ENCODE results near the gene UGCG. TPM values are rescaled to one million over a fixed set of nuclear protein-coding genes. Genes with fewer than 3 reads are reported as not detected.

UGCG gene
- total and polyA plus RNA-seq, 2 of the 4 experiments (the other 2 are of a cell fraction) = 84.2 to 104 TPM

GRCh38 chr9:111984086-111984802 lies 87.6 kb downstream of the UGCG start:
- peaks cover 4% of the 10 kb centered on the region; the same call in 1 of the 2 replicates for H3K4me1 ChIP-seq (ENCODE audit: control insufficient read depth, insufficient read depth, low read length)
- in situ Hi-C loops (cut with MboI; ENCODE audit: low sequenced_read_pairs) (no loop called here), intact Hi-C loops (cut with micrococcal nuclease) (no loop called here), dilution Hi-C loops (cut with HindIII; ENCODE audit: low sequenced_read_pairs, unreplicated experiment) (no loop called here)
- 0 out of 2 replicates have a peak, but pooled peaks cover 1% of the 10 kb centered on the region for H3K27me3 ChIP-seq (ENCODE audit: control insufficient read depth, insufficient read depth, low read length)
- H2AK5ac ChIP-seq (ENCODE audit: low read depth, low read length) = peak overlapping the region; percentile 33; the same call in 1 of the 2 replicates
- POLR2A ChIA-PET (ENCODE audit: unreplicated experiment) = no interaction called here
- no peak for TF ChIP-seq BHLHE40 (IDR thresholded peaks at IDR 0.05; ENCODE audit: low read depth, low read length)
- no peak for TF ChIP-seq CEBPB (IDR thresholded peaks at IDR 0.05; ENCODE audit: low read depth, low read length)
- TF ChIP-seq POLR2A (IDR thresholded peaks at IDR 0.05; ENCODE audit: low read depth, low read length) = no peak
- TF ChIP-seq RCOR1 (IDR thresholded peaks at IDR 0.05; ENCODE audit: insufficient replicate concordance, low read length) = no peak
- TF ChIP-seq NFE2L2 (IDR thresholded peaks at IDR 0.05; ENCODE audit: low read depth, low read length) = no peak
- TF ChIP-seq, protein P1, sequence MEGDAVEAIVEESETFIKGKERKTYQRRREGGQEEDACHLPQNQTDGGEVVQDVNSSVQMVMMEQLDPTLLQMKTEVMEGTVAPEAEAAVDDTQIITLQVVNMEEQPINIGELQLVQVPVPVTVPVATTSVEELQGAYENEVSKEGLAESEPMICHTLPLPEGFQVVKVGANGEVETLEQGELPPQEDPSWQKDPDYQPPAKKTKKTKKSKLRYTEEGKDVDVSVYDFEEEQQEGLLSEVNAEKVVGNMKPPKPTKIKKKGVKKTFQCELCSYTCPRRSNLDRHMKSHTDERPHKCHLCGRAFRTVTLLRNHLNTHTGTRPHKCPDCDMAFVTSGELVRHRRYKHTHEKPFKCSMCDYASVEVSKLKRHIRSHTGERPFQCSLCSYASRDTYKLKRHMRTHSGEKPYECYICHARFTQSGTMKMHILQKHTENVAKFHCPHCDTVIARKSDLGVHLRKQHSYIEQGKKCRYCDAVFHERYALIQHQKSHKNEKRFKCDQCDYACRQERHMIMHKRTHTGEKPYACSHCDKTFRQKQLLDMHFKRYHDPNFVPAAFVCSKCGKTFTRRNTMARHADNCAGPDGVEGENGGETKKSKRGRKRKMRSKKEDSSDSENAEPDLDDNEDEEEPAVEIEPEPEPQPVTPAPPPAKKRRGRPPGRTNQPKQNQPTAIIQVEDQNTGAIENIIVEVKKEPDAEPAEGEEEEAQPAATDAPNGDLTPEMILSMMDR (conservative IDR thresholded peaks at IDR 0.05; ENCODE audit: low read depth, low read length) = no peak
- no CpG with 5 or more reads among the region's 5 CpGs for WGBS, 2 experiments (ENCODE audit: extremely low coverage in 2 of 2, insufficient read length in 1 of 2)
- H2BK120ac ChIP-seq (ENCODE audit: low read depth, low read length) = no peak overlapping the region
- H2BK15ac ChIP-seq (ENCODE audit: low read depth, low read length) = peak overlapping the region; percentile 75; the same call in 1 of the 3 replicates
- CTCF ChIA-PET = no interaction called here
- H3K4me3 ChIP-seq (ENCODE audit: insufficient read depth, low read depth, low read length) = no peak overlapping the region
- H3K9me1 ChIP-seq (ENCODE audit: insufficient read depth, low read length) = peaks cover 4% of the 10 kb centered on the region; the same call in 1 of the 2 replicates
- BruUV-seq (replicated peaks) = no TSS peak
- no peak overlapping the region for H3K27ac ChIP-seq (ENCODE audit: insufficient read depth, low read length)
- DNase-seq (no peak), ATAC-seq (ENCODE audit: low read depth) (no peak)
- peak overlapping the region; percentile 27 for H2BK20ac ChIP-seq (ENCODE audit: low read depth, low read length)
- H3K14ac ChIP-seq (replicated peaks; ENCODE audit: low read depth, low read length) = 0 out of 2 replicates have a peak overlapping the region, but pooled peaks have one; percentile 39
- H3K36me3 ChIP-seq (ENCODE audit: control insufficient read depth, insufficient read depth, low read length) = no peaks in the 10 kb centered on the region
- no peak overlapping the region for H3K18ac ChIP-seq (ENCODE audit: low read depth, low read length)
- H2AFZ ChIP-seq (replicated peaks; ENCODE audit: low read length, poor library complexity) = no peak overlapping the region
- H2AK9ac ChIP-seq (replicated peaks; ENCODE audit: low read depth, low read length, poor library complexity) = no peak overlapping the region
- H2BK5ac ChIP-seq (ENCODE audit: low read depth, low read length, poor library complexity, severe bottlenecking) = no peak overlapping the region
- no peak overlapping the region for H4K5ac ChIP-seq (ENCODE audit: low read depth, low read length)
- no peak overlapping the region for H3K9ac ChIP-seq (ENCODE audit: low read depth, low read length)
- H3K56ac ChIP-seq (ENCODE audit: extremely low read depth, insufficient read depth, low read length) = no peak overlapping the region
- H4K8ac ChIP-seq (ENCODE audit: low read depth in 2 of 2, low read length in 2 of 2) = no peak overlapping the region
- peak overlapping the region; percentile 35; the same call in 1 of the 2 replicates for H4K91ac ChIP-seq (ENCODE audit: insufficient read depth, low read depth, low read length)
- H3K23ac ChIP-seq (ENCODE audit: low read depth, low read length) = no peak overlapping the region
- peak overlapping the region; percentile 27; the same call in 1 of the 2 replicates for H3K4ac ChIP-seq (ENCODE audit: low read depth, low read length)
- no peaks in the 10 kb centered on the region for H3K79me1 ChIP-seq (ENCODE audit: low read depth in 1 of 2, low read length in 2 of 2)
- no peaks in the 10 kb centered on the region for H4K20me1 ChIP-seq (ENCODE audit: insufficient read depth, low read length)
- H3K4me2 ChIP-seq (ENCODE audit: low read depth, low read length) = no peak overlapping the region
- no peaks in the 10 kb centered on the region for H3K9me3 ChIP-seq (ENCODE audit: control insufficient read depth, insufficient read depth, low read length)

Small RNA genes within 50 kb of the gene (microRNA-seq; reads per million reads assigned to microRNA genes)
- 0.37 to 4.1 reads per million in 2 experiments for gene MIR4668 (ENCODE audit: insufficient read depth in 1 of 2, insufficient read length in 1 of 2, unreplicated experiment in 1 of 2)

Small RNA genes within 50 kb of the gene (small RNA-seq; reads per million reads assigned to genes)
- gene MIR4668 = 0 to 0.49 (median 0) reads per million in 5 experiments

Other genes starting within 250 kb of the UGCG start
- gene GNG10, start 235.2 kb upstream of the UGCG start, total RNA-seq (2012; rRNA removed) = 48.8 and 106 TPM in 2 replicates
- gene GNG10, start 235.2 kb upstream of the UGCG start, polyA plus RNA-seq (2012; rRNA removed) = 58.3 and 72.7 TPM in 2 replicates
- gene SHOC1, start 101.9 kb upstream of the UGCG start, total RNA-seq (2012; rRNA removed) = not detected in 2 replicates
- gene SHOC1, start 101.9 kb upstream of the UGCG start, polyA plus RNA-seq (2012; rRNA removed) = 0.03 TPM in 1 of 2 replicates, not detected in the other